ENCODE measurements around the gene UTRN.
A peak's percentile ranks its signal among the peaks of the same experiment; 100 is the strongest.

The UTRN gene

GRCh38 chr6:144284783-144285547 lies at the start of gene UTRN:
Gene UTRN (plus strand): TSS chr6:144285335. CDS start chr6:144291829, 6,494 bp downstream.
- DNase-seq = peak; percentile 89

GRCh38 chr6:144244688-144245087 lies 40.4 kb upstream of the UTRN start:
- no peak for DNase-seq

GRCh38 chr6:144246988-144247387 lies 38.1 kb upstream of the UTRN start:
- DNase-seq = peak; percentile 14

- DNase-seq = peak; percentile 66
Observed at GRCh38 chr6:144248003-144248402, 37.1 kb upstream of the UTRN start.

GRCh38 chr6:144248476-144249301 lies 36.4 kb upstream of the UTRN start:
- DNase-seq = peak; percentile 93

- DNase-seq = peak; percentile 22
Observed at GRCh38 chr6:144250276-144250675, 34.9 kb upstream of the UTRN start.

- no peak for DNase-seq
Observed at GRCh38 chr6:144252259-144252658, 32.9 kb upstream of the UTRN start.

GRCh38 chr6:144259986-144260385 lies 25.1 kb upstream of the UTRN start:
- peak; percentile 87 for DNase-seq

- no peak for DNase-seq
Observed at GRCh38 chr6:144262470-144263369, 22.4 kb upstream of the UTRN start.

- DNase-seq = peak; percentile 50
Observed at GRCh38 chr6:144263786-144264185, 21.3 kb upstream of the UTRN start.

- peak; percentile 95 for DNase-seq
Observed at GRCh38 chr6:144264270-144265060, 20.7 kb upstream of the UTRN start.

- peak; percentile 36 for DNase-seq
Observed at GRCh38 chr6:144265061-144265357, 20.1 kb upstream of the UTRN start.

- DNase-seq = peak; percentile 89
Observed at GRCh38 chr6:144265390-144265789, 19.7 kb upstream of the UTRN start.

GRCh38 chr6:144266091-144266649 lies 19.0 kb upstream of the UTRN start:
- peak; percentile 88 for DNase-seq

GRCh38 chr6:144268794-144269349 lies 16.3 kb upstream of the UTRN start:
- peak; percentile 37 for DNase-seq

- DNase-seq = no peak
Observed at GRCh38 chr6:144277174-144277573, 8.0 kb upstream of the UTRN start.

- no peak for DNase-seq
Observed at GRCh38 chr6:144277605-144278227, 7.4 kb upstream of the UTRN start.

- DNase-seq = no peak
Observed at GRCh38 chr6:144278659-144279314, 6.3 kb upstream of the UTRN start.

GRCh38 chr6:144279484-144280150 lies 5.5 kb upstream of the UTRN start:
- no peak for DNase-seq
